Neural progenitor cell (in vitro differentiated cells): Measurements from ENCODE around the gene CD9. TPM values are rescaled to one million over a fixed set of nuclear protein-coding genes. Genes with fewer than 3 reads are reported as not detected.

ENCODE experiments used
- DNase-seq: peaks from one replicate; pipeline ENCODE4 v3.0.0-alpha.2; 2016; ENCODE audit warnings: low spot score
- H2AFZ ChIP-seq: fragments of 200-600 bp; sonication (generic); replicated peaks from 2 replicates; pipeline ENCODE4 v1.6.1; 2016; ENCODE audit warnings: antibody characterized with exemption
- H3F3A ChIP-seq: fragments of 200-600 bp; sonication (generic); 2 replicates; pipeline ENCODE4 v1.6.1; 2016; ENCODE audit warnings: antibody characterized with exemption, low read depth
- H3K27ac ChIP-seq: fragments of 200-600 bp; sonication (generic); 2 replicates; pipeline ENCODE4 v1.5.1; 2016; ENCODE audit warnings: mild to moderate bottlenecking
- H3K27me3 ChIP-seq: fragments of 200-600 bp; sonication (generic); 2 replicates; pipeline ENCODE4 v1.6.1; 2016; ENCODE audit warnings: mild to moderate bottlenecking, moderate library complexity
- H3K36me3 ChIP-seq: fragments of 200-600 bp; sonication (generic); 2 replicates; pipeline ENCODE4 v1.5.1; 2016
- H3K4me1 ChIP-seq: fragments of 200-600 bp; sonication (generic); 2 replicates; pipeline ENCODE4 v1.6.1; 2016; ENCODE audit warnings: mixed run types
- H3K4me2 ChIP-seq: fragments of 200-600 bp; sonication (generic); 2 replicates; pipeline ENCODE4 v1.6.1; 2016
- H3K4me3 ChIP-seq: fragments of 200-600 bp; sonication (generic); 2 replicates; pipeline ENCODE4 v1.5.1; 2016
- H3K79me2 ChIP-seq: fragments of 200-600 bp; sonication (generic); 2 replicates; pipeline ENCODE4 v1.6.1; 2016; ENCODE audit warnings: low read depth
- H3K9ac ChIP-seq: fragments of 200-600 bp; sonication (generic); 2 replicates; pipeline ENCODE4 v1.6.1; 2016
- H3K9me3 ChIP-seq: fragments of 200-600 bp; sonication (generic); 2 replicates; pipeline ENCODE4 v1.5.1; 2016; ENCODE audit warnings: low read depth
- H4K20me1 ChIP-seq: fragments of 200-600 bp; sonication (generic); 2 replicates; pipeline ENCODE4 v1.6.1; 2016; ENCODE audit warnings: low read depth
- H3K27ac Mint-ChIP-seq: 3 replicates; pipeline ENCODE4 v1.8.0; 2021; ENCODE audit warnings: mixed read lengths
- H3K27me3 Mint-ChIP-seq: 2 replicates; pipeline ENCODE4 v1.8.0; 2022; ENCODE audit warnings: low read depth, mild to moderate bottlenecking, inconsistent platforms, moderate library complexity, mixed read lengths; ENCODE audit not compliant: insufficient read depth
- H3K36me3 Mint-ChIP-seq: 3 replicates; pipeline ENCODE4 v1.8.0; 2021; ENCODE audit warnings: mixed read lengths
- H3K4me1 Mint-ChIP-seq: 3 replicates; pipeline ENCODE4 v1.8.0; 2021; ENCODE audit warnings: mixed read lengths
- H3K4me3 Mint-ChIP-seq: 3 replicates; pipeline ENCODE4 v1.8.0; 2021; ENCODE audit warnings: mild to moderate bottlenecking, moderate library complexity, mixed read lengths
- H3K9me3 Mint-ChIP-seq: 3 replicates; pipeline ENCODE4 v1.8.0; 2020; ENCODE audit warnings: mixed read lengths
- CTCF ChIP-seq: fragments of 200-600 bp; sonication (generic); IDR thresholded peaks from 2 replicates; pipeline ENCODE4 v1.5.1; 2017; ENCODE audit warnings: antibody characterized with exemption, mild to moderate bottlenecking
- EZH2 ChIP-seq: fragments of 200-600 bp; sonication (generic); IDR thresholded peaks from 2 replicates; pipeline ENCODE4 v1.6.1; 2017; ENCODE audit warnings: antibody characterized with exemption, mild to moderate bottlenecking, moderate library complexity
- EZH2phosphoT487 ChIP-seq: fragments of 200-600 bp; sonication (generic); IDR thresholded peaks from 2 replicates; pipeline ENCODE4 v1.6.1; 2017; ENCODE audit warnings: antibody characterized with exemption
- total RNA-seq: library from RNA; depleted of rRNA; stranded (reverse); fragments of >200 nt; gene quantifications from 2 replicates; pipeline ENCODE4 v1.2.3, GENCODE V29; 2015; ENCODE audit warnings: low replicate concordance

The CD9 gene
- total RNA-seq, 1 donor from 2014 or later: 3.6 TPM

- no peak for TF ChIP-seq EZH2
- TF ChIP-seq CTCF: peak; percentile 80
- TF ChIP-seq EZH2phosphoT487: no peak
- Histone ChIP-seq H3K9ac (no peak overlapping the region), H3K79me2 (no peaks in the 10 kb centered on the region), H3K27ac (no peak overlapping the region), H3K27me3 (peaks cover 29% of the 10 kb centered on the region), H3F3A (peaks cover 28% of the 10 kb centered on the region), H4K20me1 (no peaks in the 10 kb centered on the region), H2AFZ (peak overlapping the region; percentile 93), H3K4me3 (peak overlapping the region; percentile 48), H3K9me3 (no peaks in the 10 kb centered on the region), H3K36me3 (no peaks in the 10 kb centered on the region), H3K4me1 (peaks cover 21% of the 10 kb centered on the region), H3K4me2 (peak overlapping the region; percentile 88)
- no peak overlapping the region for H3K27ac Mint-ChIP-seq
- H3K36me3 Mint-ChIP-seq: no peaks in the 10 kb centered on the region
- H3K4me1 Mint-ChIP-seq: peaks cover 52% of the 10 kb centered on the region
- H3K27me3 Mint-ChIP-seq: peaks cover 17% of the 10 kb centered on the region
- H3K9me3 Mint-ChIP-seq: no peaks in the 10 kb centered on the region
- H3K4me3 Mint-ChIP-seq: peak overlapping the region; percentile 82
- DNase-seq: peak; percentile 92
Measured at GRCh38 chr12:6278439-6279255, 78.4 kb downstream of the CD9 start.

GRCh38 chr12:6279256-6279628, 79.0 kb downstream of the CD9 start:
- peaks cover 19% of the 10 kb centered on the region for H3K27me3 Mint-ChIP-seq
- Histone ChIP-seq H3K9ac (no peak overlapping the region), H3F3A (peaks cover 26% of the 10 kb centered on the region), H3K27me3 (peaks cover 29% of the 10 kb centered on the region), H3K36me3 (no peaks in the 10 kb centered on the region), H2AFZ (no peak overlapping the region), H3K79me2 (no peaks in the 10 kb centered on the region), H4K20me1 (no peaks in the 10 kb centered on the region), H3K4me2 (peak overlapping the region; percentile 88), H3K27ac (no peak overlapping the region), H3K9me3 (no peaks in the 10 kb centered on the region), H3K4me3 (no peak overlapping the region), H3K4me1 (peaks cover 15% of the 10 kb centered on the region)
- no peaks in the 10 kb centered on the region for H3K36me3 Mint-ChIP-seq
- TF ChIP-seq CTCF: no peak
- no peak for TF ChIP-seq EZH2
- no peak for TF ChIP-seq EZH2phosphoT487
- no peaks in the 10 kb centered on the region for H3K9me3 Mint-ChIP-seq
- H3K27ac Mint-ChIP-seq: no peak overlapping the region
- peaks cover 48% of the 10 kb centered on the region for H3K4me1 Mint-ChIP-seq
- no peak overlapping the region for H3K4me3 Mint-ChIP-seq
- DNase-seq: no peak

- peaks cover 19% of the 10 kb centered on the region for H3K27me3 Mint-ChIP-seq
- no peaks in the 10 kb centered on the region for H3K79me2 ChIP-seq
Measured at GRCh38 chr12:6279631-6280030, 79.4 kb downstream of the CD9 start.

More at GRCh38 chr12:6279631-6280030, 79.4 kb downstream of the CD9 start:
- Histone ChIP-seq H3K4me2 (no peak overlapping the region), H3F3A (peaks cover 22% of the 10 kb centered on the region), H3K27ac (no peak overlapping the region), H4K20me1 (no peaks in the 10 kb centered on the region), H3K36me3 (no peaks in the 10 kb centered on the region), H3K27me3 (peaks cover 29% of the 10 kb centered on the region), H2AFZ (no peak overlapping the region), H3K9me3 (no peaks in the 10 kb centered on the region), H3K4me3 (no peak overlapping the region), H3K4me1 (peaks cover 11% of the 10 kb centered on the region), H3K9ac (no peak overlapping the region)
- H3K4me3 Mint-ChIP-seq: no peak overlapping the region
- no peak for DNase-seq
- TF ChIP-seq CTCF (no peak), EZH2phosphoT487 (no peak), EZH2 (no peak)
- no peaks in the 10 kb centered on the region for H3K9me3 Mint-ChIP-seq
- no peaks in the 10 kb centered on the region for H3K36me3 Mint-ChIP-seq
- peaks cover 47% of the 10 kb centered on the region for H3K4me1 Mint-ChIP-seq
- H3K27ac Mint-ChIP-seq: no peak overlapping the region
